ENCODE results near the gene SRF.

SRF gene

DNA sequence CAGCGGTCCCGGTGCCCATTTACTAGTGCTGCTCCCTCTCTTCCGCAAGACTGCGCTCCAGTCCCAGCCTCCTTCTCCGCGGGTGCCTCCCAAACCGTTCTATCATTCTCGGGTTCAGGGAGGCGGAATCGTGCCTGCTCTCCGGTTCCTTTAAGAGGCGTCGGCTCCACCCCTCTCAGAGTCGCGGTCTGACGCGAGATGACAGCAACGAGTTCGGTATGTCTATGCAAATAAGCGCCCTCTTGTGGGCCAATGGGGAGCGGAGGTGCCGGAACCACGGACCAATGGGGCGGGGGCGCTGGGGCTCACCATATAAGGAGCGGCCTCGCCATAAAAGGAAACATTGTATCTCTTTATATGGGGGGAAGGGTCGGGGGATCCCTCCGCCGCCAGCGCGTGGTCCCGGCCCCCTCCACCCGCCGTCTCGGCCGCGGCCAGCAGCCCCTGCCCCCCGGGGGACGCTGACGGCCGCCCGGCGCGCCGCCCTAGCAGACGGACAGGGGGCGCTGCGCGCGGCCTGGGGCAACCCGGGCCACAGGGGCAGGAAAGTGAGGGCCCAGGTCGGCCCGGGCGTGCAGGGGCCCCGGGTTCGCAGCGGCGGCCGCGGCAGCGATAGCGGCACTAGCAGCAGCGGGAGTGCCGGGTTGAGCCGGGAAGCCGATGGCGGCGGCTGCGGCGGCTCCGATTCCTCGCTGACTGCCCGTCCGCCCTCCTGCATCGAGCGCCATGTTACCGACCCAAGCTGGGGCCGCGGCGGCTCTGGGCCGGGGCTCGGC lies at the start of gene SRF:
Gene SRF (plus strand): TSS at position 339 of the 776 bp plus-strand sequence. CDS start 388 bp downstream, at position 727.
- TF ChIP-seq CTCF (IDR thresholded peaks at IDR 0.05): peak; percentile 61

GRCh38 chr6:43122146-43122545 lies 48.9 kb upstream of the SRF start:
- no peak for TF ChIP-seq CTCF (IDR thresholded peaks at IDR 0.05)

DNA sequence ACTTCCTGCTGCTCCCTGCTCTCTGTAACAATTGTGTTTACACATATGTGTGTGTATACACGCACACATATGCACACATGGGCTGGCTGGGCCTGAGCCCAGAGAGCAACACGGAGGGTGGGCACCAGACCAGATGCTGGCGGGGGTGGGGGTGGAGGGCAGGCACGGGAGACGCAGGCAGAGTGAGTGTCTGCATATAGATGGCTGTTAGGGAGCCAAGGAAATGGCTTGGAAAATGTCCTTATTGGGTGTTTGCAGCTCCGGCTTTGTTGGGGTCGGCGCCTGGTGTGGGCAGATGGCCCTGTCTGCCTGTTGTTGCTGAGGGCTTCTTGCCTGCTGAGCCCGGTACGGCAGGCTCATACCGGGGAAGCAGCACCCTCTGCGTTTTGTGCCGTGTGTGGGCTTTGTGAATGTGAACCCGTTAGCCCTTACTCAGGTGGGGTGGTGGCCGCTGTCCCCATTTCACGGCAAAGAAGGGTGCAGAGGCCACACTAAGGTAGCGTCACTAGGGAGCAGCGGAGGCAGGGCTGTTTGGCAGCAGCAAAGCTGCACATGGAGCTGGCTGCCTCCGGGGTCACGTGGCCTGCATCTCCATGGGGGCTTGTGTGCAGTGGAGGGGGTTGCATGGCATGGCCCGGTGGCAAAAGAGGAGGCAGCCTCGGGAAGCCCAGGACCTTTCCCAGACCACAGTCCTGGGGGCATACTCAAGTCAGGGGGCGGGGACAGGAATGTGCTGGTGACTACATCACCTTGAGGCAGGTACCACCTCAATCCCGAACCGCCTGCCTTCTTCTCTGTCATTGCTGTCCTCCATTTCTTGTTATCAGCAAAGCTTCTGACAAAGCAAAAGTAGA lies 47.4 kb upstream of the SRF start:
- TF ChIP-seq CTCF (IDR thresholded peaks at IDR 0.05): no peak

DNA sequence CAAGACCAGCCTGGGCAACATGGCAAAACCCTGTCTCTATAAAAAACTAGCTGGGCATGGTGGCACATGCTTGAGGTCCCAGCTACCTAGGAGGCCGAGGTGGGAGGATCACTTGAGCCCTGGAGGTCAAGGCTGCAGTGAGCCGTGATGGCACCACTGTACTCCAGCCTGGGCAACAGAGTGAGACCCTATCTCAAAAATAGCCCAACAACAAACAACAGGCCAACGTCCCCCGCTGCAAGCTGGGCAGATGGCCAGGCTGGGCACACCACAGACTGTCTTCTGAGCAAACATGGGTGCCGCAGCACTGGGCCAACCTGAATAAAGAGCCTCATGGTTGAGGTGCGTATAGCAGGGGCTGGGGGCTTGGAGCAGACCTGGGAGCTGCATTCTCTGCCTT lies 46.6 kb upstream of the SRF start:
- TF ChIP-seq CTCF (IDR thresholded peaks at IDR 0.05): no peak

DNA sequence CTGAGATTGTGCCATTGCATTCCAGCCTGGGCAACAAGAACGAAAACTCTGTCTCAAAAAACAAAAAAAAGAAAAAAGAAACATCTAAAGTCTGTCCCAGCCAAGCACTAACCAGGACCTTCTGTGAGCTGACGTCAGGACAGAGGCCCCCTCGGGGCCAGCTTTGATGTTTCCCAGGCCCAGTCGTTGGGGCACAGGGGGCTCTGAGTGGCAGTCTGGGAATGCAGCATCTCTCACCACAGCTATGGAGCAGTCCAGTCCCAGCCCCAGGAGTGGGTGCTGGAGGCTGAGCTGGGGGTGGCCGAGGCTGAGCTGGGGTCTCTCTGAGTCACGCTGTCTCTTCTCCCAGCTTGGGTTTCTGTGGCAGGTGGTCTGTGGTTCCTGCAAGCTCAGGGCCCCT lies 46.0 kb upstream of the SRF start:
- no peak for TF ChIP-seq CTCF (IDR thresholded peaks at IDR 0.05)

GRCh38 chr6:43125555-43125954 lies 45.5 kb upstream of the SRF start:
- no peak for TF ChIP-seq CTCF (IDR thresholded peaks at IDR 0.05)

GRCh38 chr6:43127180-43127579 lies 43.9 kb upstream of the SRF start:
- no peak for TF ChIP-seq CTCF (IDR thresholded peaks at IDR 0.05)

Measured in LNCAP (cell line).